ENCODE measurements around the gene CHSY3. TPM values are rescaled to one million over a fixed set of nuclear protein-coding genes. Genes with fewer than 3 reads are reported as not detected.

The CHSY3 gene
- total RNA-seq, 1 donor from 2014 or later: 51.3 TPM

DNA sequence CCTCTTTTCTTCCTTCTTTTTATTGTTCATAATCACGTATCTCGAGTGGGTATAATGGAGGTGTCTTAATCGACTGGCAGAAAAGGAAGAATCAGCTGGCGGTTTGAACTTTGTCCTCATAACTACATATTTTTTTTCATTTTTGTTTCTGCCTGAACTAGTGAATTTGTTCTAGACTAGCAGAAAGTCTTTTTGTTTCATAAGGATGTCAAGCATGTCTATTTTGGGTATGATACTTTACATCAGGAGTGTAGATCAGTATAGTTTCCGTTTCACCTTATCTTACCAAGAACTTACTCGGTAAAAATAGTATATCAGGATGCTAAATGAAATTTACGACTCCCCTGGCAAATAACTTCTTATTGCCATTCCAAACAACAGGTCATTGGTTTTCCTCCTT, 278.9 kb downstream of the CHSY3 start:
- no peak overlapping the region for H3K4me3 ChIP-seq

DNA sequence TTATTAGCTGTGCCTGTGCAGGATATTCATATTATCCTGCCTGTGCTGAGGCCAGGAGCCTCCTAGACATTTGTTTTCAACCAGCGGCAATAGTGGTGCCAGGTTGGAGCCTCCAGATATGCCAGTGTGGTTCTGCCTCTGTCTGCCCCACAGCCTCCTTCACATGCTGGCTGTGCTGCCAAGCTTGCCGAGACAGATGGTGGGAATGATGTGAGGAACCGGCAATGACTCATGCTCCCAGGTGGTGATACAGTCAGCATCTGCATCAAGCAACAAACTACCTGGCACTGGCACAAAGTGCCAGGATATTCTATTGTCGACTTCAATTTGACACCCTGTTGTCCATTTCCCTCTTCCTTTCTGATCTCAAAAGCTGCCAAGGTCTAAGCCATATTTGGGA, 285.7 kb downstream of the CHSY3 start:
- TF ChIP-seq, protein P1, sequence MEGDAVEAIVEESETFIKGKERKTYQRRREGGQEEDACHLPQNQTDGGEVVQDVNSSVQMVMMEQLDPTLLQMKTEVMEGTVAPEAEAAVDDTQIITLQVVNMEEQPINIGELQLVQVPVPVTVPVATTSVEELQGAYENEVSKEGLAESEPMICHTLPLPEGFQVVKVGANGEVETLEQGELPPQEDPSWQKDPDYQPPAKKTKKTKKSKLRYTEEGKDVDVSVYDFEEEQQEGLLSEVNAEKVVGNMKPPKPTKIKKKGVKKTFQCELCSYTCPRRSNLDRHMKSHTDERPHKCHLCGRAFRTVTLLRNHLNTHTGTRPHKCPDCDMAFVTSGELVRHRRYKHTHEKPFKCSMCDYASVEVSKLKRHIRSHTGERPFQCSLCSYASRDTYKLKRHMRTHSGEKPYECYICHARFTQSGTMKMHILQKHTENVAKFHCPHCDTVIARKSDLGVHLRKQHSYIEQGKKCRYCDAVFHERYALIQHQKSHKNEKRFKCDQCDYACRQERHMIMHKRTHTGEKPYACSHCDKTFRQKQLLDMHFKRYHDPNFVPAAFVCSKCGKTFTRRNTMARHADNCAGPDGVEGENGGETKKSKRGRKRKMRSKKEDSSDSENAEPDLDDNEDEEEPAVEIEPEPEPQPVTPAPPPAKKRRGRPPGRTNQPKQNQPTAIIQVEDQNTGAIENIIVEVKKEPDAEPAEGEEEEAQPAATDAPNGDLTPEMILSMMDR (IDR thresholded peaks at IDR 0.05): no peak
- intact Hi-C loops (cut with DNase I): no loop called here
- DNase-seq (ENCODE audit: low spot score in 2 of 2): no peak
- no peak overlapping the region for H3K4me3 ChIP-seq
- H3K27me3 ChIP-seq: no peaks in the 10 kb centered on the region
- peaks cover 4 to 5% of the 10 kb centered on the region in 2 donors for H3K36me3 ChIP-seq
- H3K27ac ChIP-seq: no peak overlapping the region
- H3K4me1 ChIP-seq: no peaks in the 10 kb centered on the region
- no peaks in the 10 kb centered on the region for H3K9me3 ChIP-seq

More for the DNA sequence above, 278.9 kb downstream of the CHSY3 start:
- Histone ChIP-seq H3K27me3 (no peaks in the 10 kb centered on the region), H3K9me3 (no peaks in the 10 kb centered on the region), H3K36me3 (peaks cover 4 to 14% of the 10 kb centered on the region in 2 donors), H3K4me1 (peaks cover 0 to 6% of the 10 kb centered on the region in 2 donors), H3K27ac (no peak overlapping the region)
- intact Hi-C loops (cut with DNase I): no loop called here
- TF ChIP-seq, protein P1 (IDR thresholded peaks at IDR 0.05): no peak
- no peak for DNase-seq (ENCODE audit: low spot score in 2 of 2)

DNA sequence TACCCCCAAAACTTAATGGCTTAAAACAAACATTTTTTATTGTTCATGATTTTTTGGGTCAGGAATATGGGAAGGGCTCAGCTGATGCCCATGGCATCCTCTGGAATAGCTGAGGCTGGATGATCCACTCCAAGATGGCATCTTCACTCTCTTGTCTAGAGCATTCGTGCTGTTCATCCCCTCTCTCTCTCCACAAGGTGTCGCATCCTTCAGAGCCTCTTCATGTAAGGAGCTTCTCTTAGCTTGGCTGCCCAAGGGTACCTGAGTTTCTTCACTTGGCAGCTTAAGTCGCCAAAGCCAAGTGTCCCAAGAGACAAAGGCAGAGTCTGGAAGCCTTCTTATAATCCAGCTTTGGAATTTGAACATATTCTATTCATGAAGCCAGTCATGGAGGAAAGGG, 294.7 kb downstream of the CHSY3 start:
- no peak overlapping the region for H3K4me3 ChIP-seq
- H3K27ac ChIP-seq: no peak overlapping the region
- H3K4me1 ChIP-seq: no peaks in the 10 kb centered on the region
- no peaks in the 10 kb centered on the region for H3K36me3 ChIP-seq
- H3K27me3 ChIP-seq: no peaks in the 10 kb centered on the region
- intact Hi-C loops (cut with DNase I): no loop called here
- no peaks in the 10 kb centered on the region for H3K9me3 ChIP-seq
- DNase-seq (ENCODE audit: low spot score in 2 of 2): no peak
- TF ChIP-seq, protein P1 (IDR thresholded peaks at IDR 0.05): no peak

DNA sequence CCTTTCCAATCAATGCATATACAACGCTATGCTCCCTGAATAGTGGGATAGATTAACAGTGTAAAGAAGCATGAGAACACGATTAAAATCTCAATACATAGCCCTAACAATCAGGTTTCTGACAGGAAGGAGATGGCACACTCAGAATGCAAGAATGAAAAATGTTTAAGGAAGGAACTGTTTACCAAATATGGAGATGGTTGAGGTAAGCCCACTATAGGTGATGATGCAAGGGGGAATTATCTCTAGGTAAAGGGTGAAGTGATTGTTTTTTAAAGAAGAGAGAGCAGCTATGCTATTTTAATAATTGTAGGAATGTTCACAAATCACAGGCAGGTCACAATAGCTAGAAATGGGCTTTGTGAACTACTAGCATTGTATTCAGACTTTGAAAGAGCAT, 302.4 kb downstream of the CHSY3 start:
- intact Hi-C loops (cut with DNase I): no loop called here
- DNase-seq (ENCODE audit: low spot score in 2 of 2): no peak
- H3K36me3 ChIP-seq: no peaks in the 10 kb centered on the region
- no peaks in the 10 kb centered on the region for H3K4me1 ChIP-seq
- TF ChIP-seq, protein P1 (IDR thresholded peaks at IDR 0.05): no peak
- H3K4me3 ChIP-seq: no peak overlapping the region
- H3K9me3 ChIP-seq: no peaks in the 10 kb centered on the region
- H3K27me3 ChIP-seq: no peaks in the 10 kb centered on the region
- H3K27ac ChIP-seq: no peak overlapping the region

DNA sequence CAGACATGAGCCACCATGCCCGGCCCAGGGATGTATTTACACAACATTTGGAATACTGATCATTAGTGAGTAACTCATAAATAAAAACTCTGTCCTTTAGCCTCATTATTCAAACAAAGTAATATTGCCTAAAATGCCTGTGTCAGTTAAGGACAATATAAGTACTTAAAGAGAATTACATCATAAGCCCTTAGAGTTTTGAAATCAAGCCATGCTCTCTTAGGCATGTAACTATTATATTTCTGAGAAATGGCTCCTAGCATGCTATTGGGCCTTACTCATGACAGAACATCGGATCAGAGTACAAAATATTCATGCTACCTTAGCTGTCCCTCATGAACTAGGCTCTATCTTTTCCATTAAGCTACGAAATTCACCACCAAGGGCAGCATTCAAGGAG, 309.3 kb downstream of the CHSY3 start:
- no peak overlapping the region for H3K4me3 ChIP-seq
- H3K4me1 ChIP-seq: peaks cover 0 to 10% of the 10 kb centered on the region in 2 donors
- no peak for DNase-seq (ENCODE audit: low spot score in 2 of 2)
- intact Hi-C loops (cut with DNase I): no loop called here
- H3K36me3 ChIP-seq: no peaks in the 10 kb centered on the region
- no peaks in the 10 kb centered on the region for H3K9me3 ChIP-seq
- no peaks in the 10 kb centered on the region for H3K27me3 ChIP-seq
- H3K27ac ChIP-seq: no peak overlapping the region
- TF ChIP-seq, protein P1 (IDR thresholded peaks at IDR 0.05): no peak

DNA sequence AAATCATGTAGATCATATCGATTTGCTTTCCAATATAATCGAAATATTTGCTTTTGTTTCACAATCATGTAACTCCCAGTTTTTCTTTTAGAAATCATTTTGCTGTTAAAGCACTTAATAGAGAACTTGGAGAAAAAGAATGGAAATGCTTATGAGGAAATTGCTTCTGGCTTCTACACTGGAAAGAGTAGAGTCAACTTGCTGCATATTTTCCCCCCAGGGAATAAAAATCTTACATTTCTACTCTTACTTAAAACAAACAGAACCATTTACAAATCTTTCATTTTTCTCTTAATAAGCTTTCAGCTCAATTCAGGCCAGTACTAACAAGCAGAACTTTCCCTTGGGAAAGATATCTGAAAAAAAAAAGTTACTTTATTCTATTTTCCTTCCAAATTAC, 312.0 kb downstream of the CHSY3 start:
- Histone ChIP-seq H3K9me3 (no peaks in the 10 kb centered on the region), H3K4me1 (peaks cover 0 to 10% of the 10 kb centered on the region in 2 donors), H3K27ac (no peak overlapping the region), H3K36me3 (no peaks in the 10 kb centered on the region), H3K4me3 (no peak overlapping the region), H3K27me3 (no peaks in the 10 kb centered on the region)
- TF ChIP-seq, protein P1 (IDR thresholded peaks at IDR 0.05): no peak
- DNase-seq (ENCODE audit: low spot score in 2 of 2): no peak
- intact Hi-C loops (cut with DNase I): no loop called here
